K562 (cell line): ENCODE results near the gene TMEM273. TPM values are rescaled to one million over a fixed set of nuclear protein-coding genes. Genes with fewer than 3 reads are reported as not detected.

Experiments
- ATAC-seq: fragments of 200-7000 bp; cut with Tn5 transposase; 3 replicates; pipeline ENCODE4 v1.9.1; 2020; ENCODE audit warnings: moderate library complexity
- BruUV-seq: library from RNA; stranded (reverse); fragments of 400-500 nt; replicated peaks from 2 replicates; lab custom pipeline; 2021; lab: Mats Ljungman, UMichigan
- CTCF ChIA-PET: fragments of 300-600 bp; formaldehyde crosslinking; extraction: SDS; loops from one replicate; lab custom pipeline; 2021; ENCODE audit warnings: low intra/inter-chr PET ratio; lab: Yijun Ruan, JAX
- POLR2A ChIA-PET: fragments of 300-600, 350-650 bp; sonication (Branson Sonifier 250); formaldehyde crosslinking; extraction: SDS; loops from one replicate; lab custom pipeline; 2021; ENCODE audit warnings: antibody characterized with exemption, inconsistent platforms; lab: Yijun Ruan, JAX
- DNase-seq, 4 experiments: peaks; one replicate each; pipeline versions ENCODE4 v3.0.0 to v3.0.0-alpha.2; 2011 to 2018; ENCODE audit warnings: low spot score in 3 of 4, mixed read lengths in 3 of 4; ENCODE audit errors: extremely low read depth in 1 of 4
- FAIRE-seq: peaks from 2 replicates; lab custom pipeline; 2011; peaks lifted over from hg19 to GRCh38; lab: Jason Lieb, UNC
- H2AFZ ChIP-seq: 2 replicates; pipeline ENCODE4 v1.6.0; 2011; ENCODE audit warnings: low read depth, low read length, control low read depth, inconsistent platforms
- H3K27ac ChIP-seq: fragments of 200-600 bp; 3 replicates; pipeline ENCODE4 v1.8.0; 2011; ENCODE audit warnings: low read depth, mild to moderate bottlenecking, control low read depth, inconsistent platforms, low read length, moderate library complexity, mixed read lengths; ENCODE audit errors: extremely low read depth
- H3K27me3 ChIP-seq, 2 experiments: fragments of 300-600 bp in 1 of 2; 2 replicates in 1 of 2; 3 replicates in 1 of 2; pipeline versions ENCODE4 v1.6.0 to v1.8.0; 2011; ENCODE audit warnings: inconsistent platforms in 2 of 2, low read length in 2 of 2, mild to moderate bottlenecking in 1 of 2, mixed read lengths in 1 of 2, moderate library complexity in 1 of 2; ENCODE audit not compliant: control insufficient read depth in 2 of 2, insufficient read depth in 2 of 2
- H3K36me3 ChIP-seq: fragments of 300-600 bp; 3 replicates; pipeline ENCODE4 v1.8.0; 2011; ENCODE audit warnings: mild to moderate bottlenecking, low read length, inconsistent platforms; ENCODE audit not compliant: control insufficient read depth, insufficient read depth
- H3K4me1 ChIP-seq, 2 experiments: fragments of 200-600 bp in 1 of 2; replicated peaks in 1 of 2; 2 replicates in 1 of 2; 3 replicates in 1 of 2; pipeline versions ENCODE4 v1.5.1 to v1.8.0; 2011; ENCODE audit warnings: inconsistent platforms in 2 of 2, low read length in 2 of 2, mild to moderate bottlenecking in 1 of 2, mixed read lengths in 1 of 2, moderate library complexity in 1 of 2; ENCODE audit not compliant: control insufficient read depth in 2 of 2, insufficient read depth in 2 of 2
- H3K4me2 ChIP-seq: 2 replicates; pipeline ENCODE4 v1.6.1; 2011; ENCODE audit warnings: low read length, control low read depth, inconsistent platforms, mixed read lengths; ENCODE audit not compliant: insufficient read depth
- H3K4me3 ChIP-seq: fragments of 200-600 bp; sonication (generic), shearing (Covaris generic); 2 replicates; pipeline ENCODE4 v1.5.1; 2016; ENCODE audit warnings: control low read depth, inconsistent platforms
- H3K79me2 ChIP-seq: fragments of 200-600 bp; 3 replicates; pipeline ENCODE4 v1.8.0; 2011; ENCODE audit warnings: low read length, inconsistent platforms; ENCODE audit not compliant: control insufficient read depth, insufficient read depth
- H3K9ac ChIP-seq, 2 experiments: 2 replicates each; pipeline versions ENCODE4 v1.6.0 to v1.6.1; 2011; ENCODE audit warnings: low read depth in 2 of 2, low read length in 2 of 2, control low read depth in 1 of 2, inconsistent platforms in 1 of 2, mild to moderate bottlenecking in 1 of 2, mixed read lengths in 1 of 2; ENCODE audit not compliant: insufficient read depth in 1 of 2
- H3K9me1 ChIP-seq: one replicate; pipeline ENCODE4 v1.6.0; 2011; ENCODE audit warnings: inconsistent platforms, mild to moderate bottlenecking, low read length, moderate library complexity; ENCODE audit not compliant: control insufficient read depth, insufficient read depth
- H3K9me3 ChIP-seq: replicated peaks from 2 replicates; pipeline ENCODE4 v1.5.1; 2011; ENCODE audit warnings: low read depth, low read length, inconsistent platforms; ENCODE audit not compliant: control insufficient read depth, insufficient read depth
- H4K20me1 ChIP-seq: replicated peaks from 2 replicates; pipeline ENCODE4 v1.6.1; 2011; ENCODE audit warnings: low read length, inconsistent platforms, mixed read lengths; ENCODE audit not compliant: control insufficient read depth, insufficient read depth
- MCM5 ChIP-seq: fragments of 450-650 bp; IDR thresholded peaks from 2 replicates; pipeline ENCODE4 v1.6.1; 2016; ENCODE audit warnings: low read depth
- SLC30A9 ChIP-seq: fragments of 250-450 bp; sonication (Bioruptor Pico); IDR thresholded peaks from 2 replicates; pipeline ENCODE4 v1.8.0; 2022; ENCODE audit warnings: mild to moderate bottlenecking, moderate library complexity
- ZBTB8A ChIP-seq: fragments of 450-650 bp; IDR thresholded peaks from 2 replicates; pipeline ENCODE4 v1.6.1; 2018; ENCODE audit warnings: mild to moderate bottlenecking, moderate library complexity; ENCODE audit not compliant: partially characterized antibody
- ZFP30 ChIP-seq: fragments of 250-450 bp; sonication (Bioruptor Pico); IDR thresholded peaks from 2 replicates; pipeline ENCODE4 v1.8.0; 2022; ENCODE audit warnings: moderate library complexity, mild to moderate bottlenecking, inconsistent platforms, borderline replicate concordance
- ZNF79 ChIP-seq: fragments of 250-450 bp; sonication (Bioruptor Pico); IDR thresholded peaks from 2 replicates; pipeline ENCODE4 v1.4.0; 2020; ENCODE audit warnings: low read depth, mild to moderate bottlenecking, moderate library complexity
- WGBS: fragments of 100-300 bp; shearing (Covaris generic); methylation state at CpG from one replicate; pipeline ENCODE4 v1.1.6; 2016; ENCODE audit warnings: low coverage, mixed read lengths; ENCODE audit not compliant: insufficient coverage; ENCODE audit errors: missing lambda C conversion rate; 5-methylcytosine and 5-hydroxymethylcytosine counted together
- in situ Hi-C: fragments of 300-500 bp; cut with MboI; formaldehyde crosslinking; loops from 4 replicates; pipeline ENCODE4 v1.15.0; 2018; ENCODE audit warnings: inconsistent platforms, mixed read lengths
- intact Hi-C: fragments of 100-400 bp; cut with micrococcal nuclease; formaldehyde crosslinking; loops from 2 replicates; pipeline ENCODE4 v1.14.2; 2022
- polyA plus RNA-seq, 8 experiments: library from polyadenylated mRNA; depleted of rRNA in 4 of 8; stranded (reverse) in 5 of 8; unstranded in 3 of 8; fragments of >200 nt; fragmentation: Nextera tagmentation in 2 of 8; fragmentation: Illumina TruSeq in 1 of 8; extraction: Ambion mirVana in 2 of 8; extraction: Trizol in 1 of 8; gene quantifications; 2 replicates each; pipeline versions ENCODE4 v1.2.1 to v1.2.3, GENCODE V29; 2011 to 2014; ENCODE audit warnings: inconsistent platforms in 1 of 8, missing spikeins in 1 of 8
- total RNA-seq, 7 experiments: library from RNA; depleted of rRNA in 6 of 7; stranded (reverse); fragments of >200 nt in 6 of 7; fragmentation: Illumina TruSeq in 2 of 7; extraction: Trizol in 2 of 7; gene quantifications; 2 replicates each; pipeline versions ENCODE4 v1.2.1 to v1.2.3, GENCODE V29; 2011 to 2021; ENCODE audit warnings: low replicate concordance in 1 of 7
- TF ChIP-seq, protein P1 (sequence below): fragments of 250-450 bp; sonication (Bioruptor Pico); IDR thresholded peaks from 2 replicates; pipeline ENCODE4 v1.8.0; 2021; ENCODE audit warnings: mild to moderate bottlenecking, moderate library complexity
- TF ChIP-seq, protein P2 (sequence below): fragments of 450-650 bp; formaldehyde crosslinking; IDR thresholded peaks from 2 replicates; pipeline ENCODE4 v1.4.0; 2020; ENCODE audit warnings: mild to moderate bottlenecking, moderate library complexity

Gene TMEM273
- total and polyA plus RNA-seq, 9 of the 15 experiments (the other 6 are each of a cell fraction or from before 2014, with no cell fraction given) = 39.2 to 131 (median 95.6) TPM

DNA sequence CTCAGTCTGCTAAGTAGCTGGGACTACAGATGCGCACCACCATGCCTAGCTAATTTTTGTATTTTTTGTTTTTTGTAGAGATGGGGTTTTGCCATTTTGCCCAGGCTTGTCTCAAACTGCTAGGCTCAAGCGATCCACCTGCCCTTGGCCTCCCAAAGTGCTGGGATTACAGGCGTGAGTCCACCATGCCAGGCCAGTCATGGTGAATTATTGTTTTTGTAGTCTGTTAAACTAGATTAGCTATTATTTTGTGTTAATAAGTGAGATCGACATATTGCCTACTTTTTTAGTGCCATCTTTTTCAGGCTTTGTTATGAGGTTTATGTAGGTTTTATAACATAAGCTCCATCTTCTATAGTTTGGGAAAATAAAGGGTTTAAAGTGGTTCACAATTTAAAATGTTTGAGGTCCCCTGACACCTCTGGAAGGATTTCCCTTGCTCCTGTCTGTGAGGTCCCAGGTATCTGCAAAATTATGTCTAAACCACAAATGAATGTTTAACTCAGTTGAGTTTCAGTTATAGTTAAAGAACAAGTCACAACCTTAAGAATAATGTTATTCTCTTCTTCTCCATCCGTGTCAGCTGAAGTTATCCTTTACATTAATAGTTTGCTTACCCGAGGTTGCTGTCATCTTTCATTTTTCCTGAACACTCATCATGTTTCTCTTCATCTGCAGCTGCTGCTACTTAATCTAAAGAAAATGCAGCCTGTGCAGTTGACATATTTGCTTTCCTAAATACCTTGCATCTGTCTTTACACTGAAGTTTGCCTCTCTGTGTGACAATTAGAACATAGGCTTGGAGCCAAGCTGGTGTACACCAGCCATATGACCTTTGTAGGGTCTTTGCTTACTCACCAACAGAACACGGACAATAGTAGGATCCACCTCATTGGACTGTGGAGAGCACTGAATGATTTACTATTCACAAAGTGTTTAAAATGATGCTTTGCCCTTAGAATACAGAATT is 63.9 kb downstream of the TMEM273 start:
- no peak overlapping the region for H2AFZ ChIP-seq
- no peak overlapping the region for H3K4me3 ChIP-seq
- no peaks in the 10 kb centered on the region for H3K9me1 ChIP-seq
- no peaks in the 10 kb centered on the region for H4K20me1 ChIP-seq
- H3K36me3 ChIP-seq = no peaks in the 10 kb centered on the region
- H3K9ac ChIP-seq = no peak overlapping the region
- no peak overlapping the region for H3K27ac ChIP-seq
- no peak overlapping the region for H3K4me2 ChIP-seq
- FAIRE-seq (no peak), ATAC-seq (no peak), DNase-seq (no peak)
- no peaks in the 10 kb centered on the region for H3K9me3 ChIP-seq
- H3K4me1 ChIP-seq = no peaks in the 10 kb centered on the region
- BruUV-seq = no TSS peak
- POLR2A ChIA-PET = interaction anchor here (0.5 to 0.7 kb wide), 2 partner anchors 24 to 145 kb away, joined by 3 to 5 read pairs; no protein-coding TSS in a partner anchor
- whole genome bisulfite sequencing = 24% methylated on average over 7 of the region's 7 CpGs
- H3K79me2 ChIP-seq = no peaks in the 10 kb centered on the region
- intact Hi-C loops (no loop called here), in situ Hi-C loops (no loop called here)
- TF ChIP-seq ZFP30 (CRISPR knock-in tag) (no peak), SLC30A9 (CRISPR knock-in tag) (no peak), ZBTB8A (no peak), ZNF79 (CRISPR knock-in tag) (no peak), MCM5 (no peak)
- TF ChIP-seq, protein P1, sequence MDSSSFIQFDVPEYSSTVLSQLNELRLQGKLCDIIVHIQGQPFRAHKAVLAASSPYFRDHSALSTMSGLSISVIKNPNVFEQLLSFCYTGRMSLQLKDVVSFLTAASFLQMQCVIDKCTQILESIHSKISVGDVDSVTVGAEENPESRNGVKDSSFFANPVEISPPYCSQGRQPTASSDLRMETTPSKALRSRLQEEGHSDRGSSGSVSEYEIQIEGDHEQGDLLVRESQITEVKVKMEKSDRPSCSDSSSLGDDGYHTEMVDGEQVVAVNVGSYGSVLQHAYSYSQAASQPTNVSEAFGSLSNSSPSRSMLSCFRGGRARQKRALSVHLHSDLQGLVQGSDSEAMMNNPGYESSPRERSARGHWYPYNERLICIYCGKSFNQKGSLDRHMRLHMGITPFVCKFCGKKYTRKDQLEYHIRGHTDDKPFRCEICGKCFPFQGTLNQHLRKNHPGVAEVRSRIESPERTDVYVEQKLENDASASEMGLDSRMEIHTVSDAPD (CRISPR knock-in tag) = no peak
- TF ChIP-seq, protein P2, sequence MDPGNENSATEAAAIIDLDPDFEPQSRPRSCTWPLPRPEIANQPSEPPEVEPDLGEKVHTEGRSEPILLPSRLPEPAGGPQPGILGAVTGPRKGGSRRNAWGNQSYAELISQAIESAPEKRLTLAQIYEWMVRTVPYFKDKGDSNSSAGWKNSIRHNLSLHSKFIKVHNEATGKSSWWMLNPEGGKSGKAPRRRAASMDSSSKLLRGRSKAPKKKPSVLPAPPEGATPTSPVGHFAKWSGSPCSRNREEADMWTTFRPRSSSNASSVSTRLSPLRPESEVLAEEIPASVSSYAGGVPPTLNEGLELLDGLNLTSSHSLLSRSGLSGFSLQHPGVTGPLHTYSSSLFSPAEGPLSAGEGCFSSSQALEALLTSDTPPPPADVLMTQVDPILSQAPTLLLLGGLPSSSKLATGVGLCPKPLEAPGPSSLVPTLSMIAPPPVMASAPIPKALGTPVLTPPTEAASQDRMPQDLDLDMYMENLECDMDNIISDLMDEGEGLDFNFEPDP = no peak
- CTCF ChIA-PET = no interaction called here
- peaks cover 10 to 15% of the 10 kb centered on the region in 2 experiments for H3K27me3 ChIP-seq
